Bronchial epithelial cell (primary cell): ENCODE results near the gene SLC23A2. TPM values are rescaled to one million over a fixed set of nuclear protein-coding genes. Genes with fewer than 3 reads are reported as not detected.

Experiments used
- DNase-seq: peaks from one replicate; pipeline ENCODE4 v3.0.0-alpha.2; 2010; ENCODE audit warnings: low read depth
- FAIRE-seq: peaks from 2 replicates; lab custom pipeline; 2011; peaks lifted over from hg19 to GRCh38; lab: Jason Lieb, UNC
- H3K27me3 ChIP-seq: 2 replicates; pipeline ENCODE4 v1.5.1; 2011; ENCODE audit warnings: low read length; ENCODE audit not compliant: control insufficient read depth, insufficient read depth
- H3K36me3 ChIP-seq: 2 replicates; pipeline ENCODE4 v1.5.1; 2011; ENCODE audit warnings: low read length; ENCODE audit not compliant: control insufficient read depth, insufficient read depth
- H3K4me3 ChIP-seq: 2 replicates; pipeline ENCODE4 v1.5.1; 2011; ENCODE audit warnings: mild to moderate bottlenecking, low read depth, low read length, control low read depth
- CTCF ChIP-seq: IDR thresholded peaks from 2 replicates; pipeline ENCODE4 v1.5.1; 2011; ENCODE audit warnings: mild to moderate bottlenecking, moderate library complexity, low read length, control low read depth, inconsistent platforms; ENCODE audit not compliant: insufficient read depth, severe bottlenecking
- total RNA-seq: library from RNA; depleted of rRNA; stranded (reverse); fragments of >200 nt; gene quantifications from 2 replicates; pipeline ENCODE4 v1.2.1, GENCODE V29; 2014

Gene SLC23A2
- 6.8 and 7.6 TPM in 2 replicates for total RNA-seq

GRCh38 chr20:5001174-5002076 is at the start of gene SLC23A2:
Gene SLC23A2 (minus strand): TSS chr20:5001510. CDS start chr20:4932562, 68,948 bp downstream.
- FAIRE-seq (no peak), DNase-seq (no peak)
- Histone ChIP-seq H3K4me3 (peak within 1 kb of the TSS; percentile 64), H3K27me3 (no peaks in the 10 kb centered on the region), H3K36me3 (no peaks in the 10 kb centered on the region)
- TF ChIP-seq CTCF = no peak

- Histone ChIP-seq H3K27me3 (no peaks in the 10 kb centered on the region), H3K36me3 (no peaks in the 10 kb centered on the region), H3K4me3 (no peak overlapping the region)
- no peak for FAIRE-seq
- no peak for DNase-seq
- no peak for TF ChIP-seq CTCF
These were observed 45.5 kb upstream of the SLC23A2 start for GRCh38 chr20:5046656-5047339.

- no peaks in the 10 kb centered on the region for H3K27me3 ChIP-seq
- DNase-seq (no peak), FAIRE-seq (no peak)
- no peak for TF ChIP-seq CTCF
- H3K4me3 ChIP-seq = no peak overlapping the region
- no peaks in the 10 kb centered on the region for H3K36me3 ChIP-seq
These were observed 44.6 kb upstream of the SLC23A2 start for GRCh38 chr20:5045906-5046305.

GRCh38 chr20:5044075-5044620 is 42.8 kb upstream of the SLC23A2 start:
- DNase-seq (no peak), FAIRE-seq (no peak)
- no peaks in the 10 kb centered on the region for H3K36me3 ChIP-seq
- no peaks in the 10 kb centered on the region for H3K27me3 ChIP-seq
- H3K4me3 ChIP-seq = no peak overlapping the region
- no peak for TF ChIP-seq CTCF

GRCh38 chr20:5041433-5041832 is 40.1 kb upstream of the SLC23A2 start:
- no peaks in the 10 kb centered on the region for H3K27me3 ChIP-seq
- FAIRE-seq = no peak
- no peaks in the 10 kb centered on the region for H3K36me3 ChIP-seq
- no peak overlapping the region for H3K4me3 ChIP-seq
- no peak for TF ChIP-seq CTCF
- DNase-seq = no peak
